Neural cell (in vitro differentiated cells): ENCODE measurements around the gene NKAIN4. TPM values are rescaled to one million over a fixed set of nuclear protein-coding genes. Genes with fewer than 3 reads are reported as not detected.

Experiments
- H2AFZ ChIP-seq: fragments of 200-600, 300-800 bp; sonication (generic), shearing (Covaris generic); 2 replicates; pipeline ENCODE4 v1.6.0; 2014; ENCODE audit warnings: low read depth, mild to moderate bottlenecking, antibody characterized with exemption, low read length, moderate library complexity
- H3F3A ChIP-seq: fragments of 200-600 bp; shearing (Covaris generic); 2 replicates; pipeline ENCODE4 v1.6.1; 2016; ENCODE audit warnings: mild to moderate bottlenecking, moderate library complexity, mixed read lengths, antibody characterized with exemption, low read length; ENCODE audit not compliant: insufficient read depth, poor library complexity, severe bottlenecking
- H3K27ac ChIP-seq: fragments of 200-600, 300-800 bp; sonication (generic), shearing (Covaris generic); 2 replicates; pipeline ENCODE4 v1.5.1; 2014; ENCODE audit warnings: mild to moderate bottlenecking, low read length, moderate library complexity
- H3K27me3 ChIP-seq: fragments of 300-800, 200-600 bp; sonication (generic), shearing (Covaris generic); 2 replicates; pipeline ENCODE4 v1.6.0; 2014; ENCODE audit warnings: mild to moderate bottlenecking, low read depth, low read length, moderate library complexity; ENCODE audit not compliant: insufficient read depth
- H3K36me3 ChIP-seq: fragments of 300-800, 200-600 bp; sonication (generic), shearing (Covaris generic); 2 replicates; pipeline ENCODE4 v1.5.1; 2014; ENCODE audit warnings: mild to moderate bottlenecking, antibody characterized with exemption, low read length, moderate library complexity; ENCODE audit not compliant: insufficient read depth
- H3K4me2 ChIP-seq: fragments of 300-800, 200-600 bp; sonication (generic), shearing (Covaris generic); 2 replicates; pipeline ENCODE4 v1.6.0; 2014; ENCODE audit warnings: mild to moderate bottlenecking, low read length
- H3K4me3 ChIP-seq: fragments of 300-800, 200-600 bp; sonication (generic), shearing (Covaris generic); 2 replicates; pipeline ENCODE4 v1.5.1; 2014; ENCODE audit warnings: mild to moderate bottlenecking, low read length, moderate library complexity
- H3K79me2 ChIP-seq: fragments of 200-600 bp; shearing (Covaris generic); replicated peaks from 2 replicates; pipeline ENCODE4 v1.6.0; 2014; ENCODE audit warnings: mild to moderate bottlenecking, low read length, moderate library complexity; ENCODE audit not compliant: insufficient read depth
- H3K9ac ChIP-seq: fragments of 300-800, 200-600 bp; sonication (generic), shearing (Covaris generic); 2 replicates; pipeline ENCODE4 v1.6.1; 2016; ENCODE audit warnings: mild to moderate bottlenecking, low read length, mixed read lengths
- H3K9me2 ChIP-seq: fragments of 200-600 bp; shearing (Covaris generic); 2 replicates; pipeline ENCODE4 v1.6.1; 2016; ENCODE audit warnings: mild to moderate bottlenecking, low read length, mixed read lengths; ENCODE audit not compliant: insufficient read depth
- H3K9me3 ChIP-seq: fragments of 200-600, 300-800 bp; sonication (generic), shearing (Covaris generic); 2 replicates; pipeline ENCODE4 v1.6.1; 2016; ENCODE audit warnings: mild to moderate bottlenecking, mixed run types, low read length, moderate library complexity, mixed read lengths
- H4K20me1 ChIP-seq: fragments of 200-600 bp; shearing (Covaris generic); 2 replicates; pipeline ENCODE4 v1.6.1; 2016; ENCODE audit warnings: mild to moderate bottlenecking, mixed run types; ENCODE audit not compliant: insufficient read depth
- CTCF ChIP-seq: fragments of 450-650 bp; IDR thresholded peaks from 2 replicates; pipeline ENCODE4 v1.5.1; 2014; ENCODE audit warnings: antibody characterized with exemption, mild to moderate bottlenecking, moderate library complexity; ENCODE audit not compliant: poor library complexity, severe bottlenecking
- EP300 ChIP-seq: fragments of 450-650 bp; conservative IDR thresholded peaks from 2 replicates; pipeline ENCODE4 v1.6.1; 2014; ENCODE audit warnings: antibody characterized with exemption, mild to moderate bottlenecking, moderate library complexity; ENCODE audit not compliant: poor library complexity, severe bottlenecking
- MXI1 ChIP-seq: fragments of 450-650 bp; conservative IDR thresholded peaks from 2 replicates; pipeline ENCODE4 v1.6.1; 2014; ENCODE audit warnings: antibody characterized with exemption, mild to moderate bottlenecking; ENCODE audit not compliant: poor library complexity, severe bottlenecking
- POLR2AphosphoS5 ChIP-seq: IDR thresholded peaks from 2 replicates; pipeline ENCODE4 v1.6.1; 2012
- RAD21 ChIP-seq: fragments of 450-650 bp; conservative IDR thresholded peaks from 2 replicates; pipeline ENCODE4 v1.6.1; 2014; ENCODE audit warnings: antibody characterized with exemption, mild to moderate bottlenecking, moderate library complexity
- REST ChIP-seq: IDR thresholded peaks from 2 replicates; pipeline ENCODE4 v1.6.1; 2012; ENCODE audit warnings: borderline replicate concordance
- SMC3 ChIP-seq: fragments of 450-650 bp; conservative IDR thresholded peaks from 2 replicates; pipeline ENCODE4 v1.6.1; 2014; ENCODE audit warnings: antibody characterized with exemption, mild to moderate bottlenecking, moderate library complexity; ENCODE audit not compliant: poor library complexity
- polyA plus RNA-seq: library from polyadenylated mRNA; depleted of rRNA; stranded (reverse); fragments of >200 nt; gene quantifications from 2 replicates; pipeline ENCODE4 v1.2.3, GENCODE V29; 2014

NKAIN4 gene
- polyA plus RNA-seq, 1 donor from 2014 or later: 11.2 TPM

GRCh38 chr20:63216041-63216848, 38.0 kb downstream of the NKAIN4 start, which contains the start of gene YTHDF1:
YTHDF1 (minus strand) TSS chr20:63216131; CDS start chr20:63215892, 239 bp downstream.
- no peaks in the 10 kb centered on the region for H3K36me3 ChIP-seq
- peak within 1 kb of the TSS; percentile 82 for H3K27ac ChIP-seq
- no peaks in the 10 kb centered on the region for H3K27me3 ChIP-seq
- peak within 1 kb of the TSS; percentile 96 for H3K9ac ChIP-seq
- TF ChIP-seq REST (peak; percentile 26), MXI1 (peak; percentile 100), EP300 (peak; percentile 42), RAD21 (peak; percentile 24), SMC3 (no peak), CTCF (no peak), POLR2AphosphoS5 (peak; percentile 89)
- no peaks in the 10 kb centered on the region for H3K9me3 ChIP-seq
- H3K4me2 ChIP-seq: peak within 1 kb of the TSS; percentile 84
- H2AFZ ChIP-seq: peak within 1 kb of the TSS; percentile 94
- no peaks in the 10 kb centered on the region for H3K9me2 ChIP-seq
- H3K4me3 ChIP-seq: peak within 1 kb of the TSS; percentile 91
- no peaks in the 10 kb centered on the region for H3F3A ChIP-seq
- peaks cover 6% of the 10 kb centered on the region for H4K20me1 ChIP-seq
- peaks cover 40% of the 10 kb centered on the region for H3K79me2 ChIP-seq

GRCh38 chr20:63215101-63216040, 38.9 kb downstream of the NKAIN4 start:
- H3K27ac ChIP-seq: peak overlapping the region; percentile 48
- TF ChIP-seq POLR2AphosphoS5 (no peak), REST (no peak), RAD21 (peak; percentile 41), EP300 (no peak), CTCF (peak; percentile 47), SMC3 (no peak)
- peak overlapping the region; percentile 77 for H3K9ac ChIP-seq

More at GRCh38 chr20:63215101-63216040, 38.9 kb downstream of the NKAIN4 start:
- H3K4me2 ChIP-seq: peak overlapping the region; percentile 72
- H4K20me1 ChIP-seq: peaks cover 6% of the 10 kb centered on the region
- H3K79me2 ChIP-seq: peaks cover 43% of the 10 kb centered on the region
- no peaks in the 10 kb centered on the region for H3K9me2 ChIP-seq
- no peaks in the 10 kb centered on the region for H3K36me3 ChIP-seq
- H3F3A ChIP-seq: no peaks in the 10 kb centered on the region
- no peaks in the 10 kb centered on the region for H3K27me3 ChIP-seq
- H3K4me3 ChIP-seq: peak overlapping the region; percentile 76
- H2AFZ ChIP-seq: no peak overlapping the region
- H3K9me3 ChIP-seq: no peaks in the 10 kb centered on the region
